NT2/D1 (cell line): ENCODE measurements around the gene HSF2BP.

ENCODE experiments used
- SUZ12 ChIP-seq: IDR thresholded peaks from 2 replicates; pipeline ENCODE4 v1.6.1; 2011; ENCODE audit not compliant: insufficient read length, insufficient read depth; ENCODE audit errors: extremely low read depth
- ZNF274 ChIP-seq: IDR thresholded peaks from 2 replicates; pipeline ENCODE4 v1.6.1; 2011; ENCODE audit warnings: mild to moderate bottlenecking, low read depth, low read length

DNA sequence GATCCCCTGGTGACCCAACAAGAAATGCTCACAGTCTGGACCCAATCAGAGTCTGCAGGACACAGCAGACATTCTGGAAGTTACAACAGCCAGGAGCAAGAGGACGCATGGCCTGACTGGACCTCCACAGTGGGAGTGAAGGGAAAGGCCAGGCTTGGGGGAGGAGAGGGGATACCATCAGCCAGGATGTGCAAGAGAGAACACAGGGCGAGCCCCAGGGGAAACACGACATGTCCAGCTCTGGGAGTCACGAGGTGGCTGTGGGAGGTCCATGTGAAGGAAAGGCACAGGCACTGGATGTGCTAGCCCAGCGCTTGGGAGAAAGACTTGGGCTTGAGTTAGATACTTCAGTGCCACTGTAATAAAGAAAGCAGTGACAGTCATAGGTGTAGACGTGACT lies 87.3 kb downstream of the HSF2BP start:
- TF ChIP-seq ZNF274 = no peak
- no peak for TF ChIP-seq SUZ12
